Hematopoietic multipotent progenitor cell treated with erythropoietin and hydrocortisone succinate and interleukin-3 and kit ligand, for 15 days (in vitro differentiated cells): ENCODE measurements around the gene PLEKHA4.

ENCODE experiments used
- DNase-seq: peaks from one replicate; pipeline ENCODE4 v3.0.0-alpha.2; 2015; ENCODE audit warnings: low spot score

Gene PLEKHA4

DNA sequence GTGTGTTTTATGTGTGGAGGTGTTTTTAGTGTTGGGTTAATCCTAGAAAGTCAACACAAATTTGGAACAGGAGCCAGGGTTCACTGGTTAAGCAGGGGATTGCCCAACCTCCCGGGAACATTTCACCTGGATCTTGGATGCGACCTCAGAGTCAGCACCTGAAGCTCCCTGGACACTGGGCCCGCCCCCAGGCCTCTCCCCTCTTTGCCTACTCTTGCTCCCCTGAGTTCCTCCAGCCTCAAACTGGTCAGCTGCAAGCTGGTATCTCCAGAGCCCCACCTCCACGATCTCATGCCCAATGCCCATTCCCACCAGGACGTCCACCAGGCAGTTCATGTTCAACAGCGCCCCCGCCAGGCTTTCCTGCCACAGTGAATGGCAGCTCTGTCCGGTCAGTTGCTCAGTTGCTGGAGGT lies 41.8 kb downstream of the PLEKHA4 start:
- no peak for DNase-seq

DNA sequence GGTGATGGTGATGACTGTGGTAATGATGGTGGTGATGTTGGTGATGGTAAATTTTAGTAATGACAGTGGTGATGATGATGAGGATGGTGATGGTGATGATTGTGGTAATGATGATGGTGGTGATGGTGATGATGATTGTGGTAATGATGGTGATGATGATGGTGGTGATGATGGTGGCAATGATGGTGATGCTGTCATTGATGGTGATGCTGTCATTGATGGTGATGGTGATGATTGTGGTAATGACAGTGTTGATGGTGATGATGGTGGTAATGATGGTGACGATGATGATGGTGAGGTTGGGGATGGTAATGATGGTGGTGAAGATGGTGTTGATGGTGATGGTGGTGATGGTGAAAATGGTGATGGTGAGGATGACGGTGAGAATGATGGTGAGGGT lies 45.9 kb downstream of the PLEKHA4 start:
- no peak for DNase-seq

DNA sequence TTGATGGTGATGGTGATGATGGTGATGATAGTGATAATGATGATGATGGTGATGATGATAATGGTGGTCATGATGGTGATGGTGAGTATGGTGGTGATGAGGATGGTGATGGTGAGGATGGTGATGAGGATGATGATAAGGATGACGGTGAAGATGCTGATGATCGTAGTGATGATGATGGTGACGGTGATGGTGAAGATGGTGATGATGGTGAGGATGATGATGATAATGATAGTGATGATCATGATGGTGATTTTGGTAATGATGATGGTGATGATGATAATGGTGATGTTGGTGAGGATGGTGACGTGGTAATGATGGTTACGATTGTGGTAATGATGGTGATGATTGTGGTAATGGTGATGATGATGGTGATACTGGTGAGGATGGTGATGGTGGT lies 46.8 kb downstream of the PLEKHA4 start:
- no peak for DNase-seq

DNA sequence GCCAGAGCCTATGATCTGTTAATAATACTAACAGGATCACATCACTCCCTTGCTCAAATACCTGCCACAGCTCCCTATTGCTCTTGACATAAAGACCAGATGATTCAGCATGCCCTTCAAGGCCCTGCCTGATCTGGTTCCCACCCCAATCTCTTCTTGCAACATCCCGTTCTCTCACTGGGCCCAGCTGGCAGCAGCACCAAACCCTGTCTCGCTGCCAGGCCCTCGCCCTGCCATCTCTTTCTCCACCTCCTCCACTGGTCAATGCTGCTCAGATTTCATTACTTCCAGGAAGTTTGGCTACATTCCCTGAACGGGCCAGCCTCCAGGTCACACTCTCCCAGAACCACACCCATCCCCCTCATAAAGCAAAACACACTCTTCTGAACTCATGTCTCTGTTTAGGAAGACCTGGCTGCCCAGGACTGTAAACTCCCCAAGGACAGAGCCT lies 49.0 kb downstream of the PLEKHA4 start:
- DNase-seq = no peak

DNA sequence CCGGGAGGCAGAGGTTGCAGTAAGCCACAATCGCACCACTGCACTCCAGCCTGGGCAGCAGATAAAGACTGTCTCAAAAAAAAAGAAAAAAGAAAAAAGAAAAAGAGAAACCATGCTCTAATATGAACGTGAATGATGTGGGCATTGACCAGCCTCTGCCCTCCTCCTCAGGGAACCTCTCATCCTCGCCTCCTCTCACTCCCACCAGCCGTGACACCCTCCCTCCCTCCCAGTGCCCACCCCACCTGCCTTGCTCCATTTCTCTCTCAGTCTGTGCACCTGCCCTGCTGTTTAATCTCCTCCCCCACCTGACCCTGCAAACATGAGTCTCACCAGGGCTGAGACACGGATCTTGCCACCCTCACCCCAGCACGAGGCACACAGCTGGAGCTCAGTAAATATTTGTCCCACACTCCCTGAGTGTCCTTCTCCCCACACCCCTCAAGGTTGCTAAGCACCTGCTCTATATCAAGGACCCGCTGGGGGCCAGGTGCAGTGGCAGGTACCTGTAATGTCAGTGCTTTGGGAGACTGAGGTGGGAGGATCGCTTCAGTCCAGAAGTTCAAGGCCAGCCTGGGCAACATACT lies 50.1 kb downstream of the PLEKHA4 start:
- DNase-seq = no peak

DNA sequence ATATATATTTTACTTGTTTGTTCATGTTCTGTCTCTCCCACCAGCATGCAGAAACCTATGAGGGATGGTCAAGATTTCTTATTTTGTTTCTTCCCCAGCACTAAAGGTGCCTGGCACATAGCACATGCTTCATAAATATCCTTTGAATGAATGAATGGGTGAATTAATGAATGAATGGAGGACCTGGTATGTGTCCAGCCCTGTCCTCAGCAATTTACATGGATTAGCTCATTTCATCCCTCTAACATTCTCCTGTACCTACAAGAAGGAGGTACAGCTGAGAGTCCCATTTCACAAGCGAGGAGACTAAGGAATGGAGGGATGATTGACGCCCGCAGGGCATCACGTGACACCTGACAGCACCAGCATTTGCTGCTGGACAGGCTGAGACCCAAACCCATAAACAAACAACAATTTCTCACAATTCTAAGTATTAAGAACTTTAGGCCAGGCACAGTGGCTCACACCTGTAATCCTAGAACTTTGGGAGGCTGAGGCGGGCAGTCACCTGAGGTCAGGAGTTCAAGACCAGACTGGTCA lies 50.8 kb downstream of the PLEKHA4 start:
- DNase-seq = no peak

DNA sequence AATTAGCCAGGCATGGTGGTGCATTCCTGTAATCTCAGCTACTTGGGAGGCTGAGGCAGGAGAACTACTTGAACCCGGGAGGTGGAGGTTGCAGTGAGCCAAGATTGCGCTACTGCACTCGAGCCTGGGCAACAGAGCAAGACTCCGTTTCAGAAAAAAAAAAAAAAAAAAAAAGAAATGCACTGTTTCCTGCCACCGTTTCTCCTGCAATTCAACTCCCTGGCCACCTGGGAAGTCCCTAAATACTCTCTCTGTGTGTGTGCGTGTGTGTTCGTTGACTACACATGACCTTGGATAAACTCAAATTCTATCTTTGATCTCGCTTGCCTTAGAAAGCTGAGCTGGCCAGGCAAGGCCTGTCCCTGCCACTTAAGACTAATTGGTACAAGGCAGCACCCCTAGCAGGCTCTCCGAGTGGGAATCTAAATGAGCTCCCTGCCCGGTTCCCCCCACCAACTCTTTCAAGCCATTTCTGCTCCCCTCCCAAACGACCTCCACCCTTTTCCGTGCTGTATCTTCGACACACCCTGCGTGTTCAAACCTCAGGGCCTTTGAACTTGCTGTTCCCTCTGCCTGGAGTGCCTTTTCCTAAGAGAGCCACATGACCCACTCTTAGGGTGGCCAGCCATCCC lies 52.4 kb downstream of the PLEKHA4 start:
- no peak for DNase-seq

DNA sequence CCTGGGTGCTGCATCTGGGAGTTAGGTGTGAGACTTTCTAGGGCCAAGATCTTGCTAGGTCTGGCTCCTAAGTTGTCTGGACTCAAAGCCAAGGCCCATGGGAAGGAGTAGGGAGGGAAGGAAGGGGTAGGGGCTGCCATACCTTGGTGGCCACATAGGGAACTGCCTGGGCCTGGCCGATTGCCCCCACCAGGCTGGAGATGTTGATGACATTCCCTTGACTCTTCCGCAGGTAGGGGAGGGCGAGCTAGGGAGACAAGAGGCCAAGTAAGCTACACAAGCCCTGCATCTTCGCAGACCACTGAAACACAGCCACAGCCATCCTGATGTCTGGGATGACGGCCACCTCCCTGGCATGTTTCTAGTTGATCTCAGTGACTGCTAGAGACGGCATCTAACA lies 53.5 kb downstream of the PLEKHA4 start:
- no peak for DNase-seq

DNA sequence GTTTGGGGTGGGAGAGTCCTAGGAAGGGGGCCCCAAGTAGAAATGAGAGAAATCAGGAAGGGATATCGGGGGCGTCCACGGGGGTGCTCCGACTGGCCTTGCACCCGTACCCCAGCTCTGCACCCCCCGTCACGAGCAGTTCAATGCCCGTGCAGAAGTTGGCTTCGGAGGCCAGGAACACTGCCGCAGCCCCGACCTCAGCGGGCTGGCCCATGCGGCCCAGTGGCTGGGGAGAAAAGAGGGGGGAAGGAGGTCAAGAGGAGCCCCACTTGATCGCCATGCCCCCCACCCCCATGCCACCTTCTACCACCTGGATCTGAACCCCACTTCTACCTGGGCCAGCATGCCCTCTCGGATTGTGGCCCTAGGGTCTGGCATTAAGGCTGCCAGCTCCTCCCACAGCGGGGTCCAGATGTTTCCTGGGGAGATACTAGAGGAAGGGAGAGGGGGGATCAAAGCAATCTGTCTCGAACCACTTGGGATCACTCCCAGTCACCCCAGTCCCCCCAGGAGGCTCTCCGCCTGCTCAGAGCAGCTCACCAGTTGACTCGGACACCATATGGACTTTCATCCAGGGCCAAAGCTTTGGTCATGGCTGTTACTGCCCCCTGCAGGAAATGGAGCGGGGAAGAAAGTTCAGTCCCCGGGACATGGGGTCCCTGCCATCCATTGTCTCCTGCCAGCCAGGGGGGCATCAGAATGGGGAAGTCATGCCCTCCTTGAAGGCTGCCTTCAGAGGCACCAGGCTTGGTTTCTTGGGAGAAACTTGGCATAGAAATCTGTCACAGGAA lies 55.1 kb downstream of the PLEKHA4 start:
- DNase-seq = no peak

DNA sequence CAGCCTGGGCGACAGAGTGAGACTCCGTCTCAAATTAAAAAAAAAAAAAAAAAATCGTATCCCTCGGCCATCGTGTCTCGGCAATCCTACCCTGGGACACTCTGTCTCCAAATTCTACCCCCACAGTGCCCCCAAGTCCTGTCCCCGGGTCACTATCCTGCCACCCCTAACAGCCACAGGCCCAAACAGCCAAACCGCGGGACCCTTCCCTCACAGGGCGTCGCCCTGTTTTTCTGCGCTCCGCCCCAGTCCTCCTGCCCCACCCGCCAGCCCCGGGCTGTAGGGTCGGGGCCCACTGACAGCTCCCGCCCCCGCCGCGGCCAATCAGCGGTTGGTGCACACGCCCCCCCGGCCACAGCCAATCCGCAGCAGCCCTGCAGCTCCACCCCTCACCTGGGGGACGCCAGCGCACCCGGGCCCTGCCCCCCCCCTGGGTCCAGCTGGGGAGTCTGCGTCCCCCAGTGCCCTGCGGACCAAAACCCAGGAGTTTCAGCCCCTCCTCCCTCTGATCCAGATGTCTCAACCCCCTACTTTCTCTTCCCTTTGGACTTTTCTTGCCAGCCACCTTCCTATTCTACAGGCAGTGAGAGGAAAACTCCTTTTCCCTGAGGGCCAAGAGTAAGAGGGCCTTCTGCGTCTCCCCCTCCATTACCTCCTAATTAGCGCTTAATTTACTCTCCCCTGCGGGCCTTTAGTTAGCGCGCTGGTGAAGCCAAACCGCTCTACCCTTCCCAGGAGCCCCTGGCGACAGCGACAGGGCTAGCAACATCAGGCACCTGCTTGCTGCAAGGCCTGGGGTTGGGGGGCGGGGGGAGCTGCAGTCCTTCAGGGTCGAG lies 56.1 kb downstream of the PLEKHA4 start:
- DNase-seq = peak; percentile 33

DNA sequence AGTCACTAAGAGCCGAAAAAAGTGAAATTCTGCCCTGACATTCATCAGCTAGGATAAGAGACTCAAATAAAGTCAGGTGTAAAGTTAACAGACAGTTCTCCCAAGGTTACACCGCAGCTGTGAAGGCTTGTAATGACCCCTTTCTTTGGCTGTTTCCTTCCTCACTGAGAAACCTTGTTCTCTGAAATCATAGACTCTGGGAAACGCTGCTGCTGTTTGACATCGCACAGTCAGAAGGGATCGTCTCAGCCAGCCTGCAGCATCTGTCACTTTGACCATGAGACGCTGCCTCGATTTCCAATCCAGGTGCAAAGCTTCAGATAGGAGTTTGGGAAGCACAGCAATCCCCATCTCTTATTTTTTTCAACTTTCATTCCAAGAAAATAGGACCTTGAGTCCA lies 58.3 kb downstream of the PLEKHA4 start:
- DNase-seq = no peak

DNA sequence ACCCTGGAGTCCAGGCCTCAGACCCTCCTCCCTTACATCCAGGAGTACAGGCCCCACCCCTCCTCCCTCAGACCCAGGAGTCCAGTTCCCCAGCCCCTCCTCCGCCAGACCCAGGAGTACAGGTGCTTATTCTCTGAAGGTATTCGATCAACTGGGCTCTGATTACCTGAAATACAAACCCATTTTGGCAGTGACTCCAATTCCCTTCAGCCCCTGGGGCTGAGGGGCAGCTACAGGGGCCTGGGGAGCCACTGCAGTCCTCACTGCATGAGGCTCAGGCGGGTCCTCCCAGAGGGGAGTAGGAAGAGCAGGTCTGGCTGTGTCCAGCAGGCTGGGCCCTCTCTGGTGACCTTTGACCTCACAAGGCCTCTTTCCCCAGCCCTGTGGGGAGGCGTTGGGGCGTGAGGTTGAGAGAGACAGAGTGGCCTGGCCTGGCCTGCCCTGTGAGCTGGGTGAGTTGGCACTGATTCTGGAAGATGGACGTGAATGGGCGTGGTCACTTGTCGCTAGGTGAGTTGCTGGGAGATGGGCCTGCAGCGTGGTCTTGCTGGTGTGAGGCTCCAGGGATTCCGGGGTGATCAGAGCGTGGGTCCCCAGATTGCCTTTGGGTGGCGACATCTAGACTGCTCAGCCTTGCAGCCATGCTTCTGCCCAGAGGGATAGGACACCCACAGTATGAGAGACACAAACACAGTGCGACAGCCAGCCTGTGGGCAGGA lies 60.7 kb downstream of the PLEKHA4 start:
- no peak for DNase-seq

DNA sequence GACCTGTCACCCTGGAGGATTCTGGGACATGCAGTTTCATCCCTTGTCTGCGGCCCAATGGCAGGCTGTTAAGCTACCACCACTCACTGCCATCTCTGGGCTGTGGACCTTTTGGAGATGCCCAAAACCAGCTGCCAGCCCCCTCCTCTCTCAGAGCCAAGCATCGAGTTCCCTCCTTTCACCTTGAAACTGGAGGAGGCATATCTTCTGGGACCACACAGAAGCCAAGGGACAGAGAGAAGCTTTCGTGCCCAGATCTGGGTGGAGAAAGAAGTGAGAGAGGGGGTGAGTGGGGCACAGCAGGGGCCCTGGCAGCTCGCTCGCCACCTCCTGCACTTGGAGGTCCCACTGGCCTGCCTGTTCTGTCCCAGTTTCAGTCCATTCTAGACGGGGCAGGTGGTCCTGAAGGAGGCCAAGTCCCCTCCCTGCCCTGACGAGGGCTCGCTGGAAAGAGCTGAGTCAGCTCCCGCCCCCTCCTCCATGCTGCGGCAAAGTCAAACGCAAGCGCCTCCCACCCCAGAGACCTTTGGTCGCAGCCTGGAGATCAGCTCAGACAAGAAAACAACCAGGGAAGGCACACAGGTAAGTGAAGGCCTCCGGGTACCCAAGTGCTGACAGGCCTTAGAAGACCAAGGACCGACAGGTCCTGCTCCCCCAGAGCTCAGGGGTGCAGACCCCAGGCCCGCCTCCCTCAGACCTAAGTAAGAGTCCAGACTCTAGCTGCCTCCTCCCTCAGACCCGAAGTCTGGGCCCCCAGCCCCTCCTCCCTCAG lies 61.4 kb downstream of the PLEKHA4 start:
- DNase-seq = no peak

DNA sequence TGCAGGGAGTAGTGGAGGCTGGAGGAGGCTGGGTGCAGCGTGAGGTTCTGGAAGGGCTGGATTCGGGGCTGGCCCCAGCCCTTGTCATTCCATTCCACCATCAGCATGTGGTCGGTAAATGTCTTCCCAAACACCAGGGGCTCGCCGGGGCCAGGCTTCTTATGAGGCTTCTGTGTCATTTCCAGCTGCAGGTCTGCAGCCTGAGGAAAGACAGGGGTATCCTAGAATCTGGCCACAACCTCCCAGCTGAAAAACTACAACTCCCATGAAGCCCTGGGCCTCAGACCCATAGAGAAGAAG lies 61.9 kb downstream of the PLEKHA4 start:
- peak; percentile 79 for DNase-seq

DNA sequence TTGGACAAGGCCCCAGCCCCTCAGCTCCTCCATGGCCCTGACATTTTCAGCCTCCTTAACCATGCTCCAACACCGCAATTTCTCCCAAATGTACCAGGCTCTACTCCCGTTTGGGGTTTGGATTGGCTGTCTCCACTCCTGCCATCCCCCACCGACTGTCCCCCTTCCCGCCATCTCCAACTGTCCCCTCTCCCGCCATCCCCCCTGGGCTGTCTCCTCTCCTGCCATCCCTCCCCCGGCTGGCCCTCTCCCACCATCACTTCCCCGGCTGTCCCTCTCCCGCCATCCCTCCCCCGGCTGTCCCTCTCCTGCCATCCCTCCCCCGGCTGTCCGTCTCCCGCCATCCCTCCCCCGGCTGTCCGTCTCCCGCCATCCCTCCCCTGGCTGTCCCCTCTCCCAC lies 63.0 kb downstream of the PLEKHA4 start:
- no peak for DNase-seq

DNA sequence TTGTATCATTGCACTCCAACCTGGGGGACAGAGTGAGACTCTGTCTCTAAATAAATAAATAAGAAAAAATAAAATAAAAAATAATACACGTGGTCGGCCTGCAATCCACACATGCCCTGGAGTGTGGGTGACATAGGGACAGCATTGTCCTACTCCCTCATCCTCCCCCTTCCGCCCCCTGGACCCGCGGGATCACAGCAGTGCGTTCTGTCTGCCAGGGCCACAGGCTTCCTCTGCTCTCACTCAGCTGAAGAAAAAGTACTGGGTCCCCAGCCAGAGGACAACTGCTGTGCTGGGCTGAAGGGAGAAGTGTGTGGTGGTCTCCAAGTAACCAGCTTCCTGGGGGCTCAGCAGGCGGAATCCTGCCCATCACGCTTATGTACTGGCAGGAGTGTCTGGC lies 63.9 kb downstream of the PLEKHA4 start:
- DNase-seq = no peak

DNA sequence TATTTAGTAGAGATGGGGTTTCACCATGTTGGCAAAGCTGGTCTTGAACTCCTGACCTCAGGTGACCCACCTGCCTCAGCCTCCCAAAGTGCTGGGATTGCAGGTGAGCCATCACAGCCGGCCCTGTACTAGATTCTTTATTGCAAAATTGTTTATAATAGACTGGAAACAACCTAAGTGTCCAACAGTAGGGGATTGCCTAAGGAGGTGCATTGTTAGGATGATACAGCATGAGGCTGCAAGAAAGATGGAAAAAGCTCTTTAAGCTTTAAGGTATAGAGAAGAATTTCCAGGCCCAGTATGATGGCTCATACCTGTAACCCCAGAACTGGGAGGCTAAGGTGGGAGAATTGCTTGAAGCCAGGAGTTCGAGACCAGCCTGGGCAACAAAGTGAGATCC lies 65.8 kb downstream of the PLEKHA4 start:
- no peak for DNase-seq

DNA sequence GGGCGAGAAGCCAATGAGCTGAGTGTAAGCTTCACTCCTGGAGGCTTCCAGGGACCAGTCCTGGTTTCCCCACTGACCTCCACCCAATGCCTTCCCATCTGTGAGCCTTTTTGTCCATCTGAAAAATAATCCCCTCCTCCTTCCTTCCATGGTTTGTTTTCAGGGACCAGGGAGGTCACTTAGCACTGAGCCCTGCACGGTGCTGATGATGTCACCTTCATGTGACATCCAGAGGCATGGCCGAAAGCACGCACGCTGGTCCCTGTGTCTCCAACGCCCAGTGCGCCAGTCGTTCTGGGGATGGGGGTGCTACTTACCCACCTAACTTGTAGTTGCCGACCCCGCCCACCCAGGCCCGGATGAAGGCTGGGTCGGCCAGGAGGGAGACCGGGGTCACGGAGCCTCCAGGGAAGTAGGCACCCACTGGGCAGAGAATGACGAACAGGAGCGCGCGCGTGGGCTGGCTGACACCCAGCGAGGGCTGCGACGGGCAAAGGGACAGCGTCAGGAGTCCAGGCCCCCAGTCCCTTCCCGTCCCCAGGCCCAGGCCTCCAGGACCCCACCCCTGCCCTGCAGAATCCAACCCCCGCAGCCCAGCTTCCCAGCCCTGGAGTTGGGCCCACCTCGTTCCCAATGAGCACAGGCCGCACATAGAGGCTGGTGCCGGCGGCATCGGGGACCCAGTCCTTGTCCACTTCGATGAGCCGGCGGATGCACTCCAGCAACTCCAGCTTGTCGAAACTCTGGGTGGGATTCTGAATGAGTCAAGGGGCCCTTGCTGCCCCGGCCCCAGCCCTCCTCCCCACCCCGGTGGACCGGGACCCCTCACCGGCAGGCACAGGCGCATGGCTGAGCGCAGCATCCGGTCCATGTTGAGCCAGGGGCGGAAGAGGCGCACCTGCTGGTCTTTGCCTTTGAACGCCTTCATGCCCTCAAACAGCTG lies 68.8 kb downstream of the PLEKHA4 start:
- no peak for DNase-seq

DNA sequence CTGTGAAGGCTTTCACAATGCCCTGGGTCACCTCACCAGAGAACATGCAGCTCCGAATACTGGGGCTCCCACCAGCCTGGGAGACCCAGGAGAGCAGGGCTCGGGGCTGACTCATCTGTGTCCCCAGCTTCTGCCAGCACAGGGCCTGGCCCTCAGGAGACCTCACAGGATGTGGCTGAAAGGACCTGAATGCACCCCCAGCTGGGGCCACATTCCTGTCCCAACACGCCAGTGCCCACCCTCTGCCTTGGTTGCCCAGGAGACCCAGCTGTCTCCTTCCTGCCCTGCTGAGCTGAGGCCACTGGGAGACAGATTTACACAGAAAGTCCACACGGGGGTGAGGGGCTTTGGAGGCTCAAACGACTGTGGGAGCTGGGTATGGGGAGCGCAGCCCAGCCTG lies 69.5 kb downstream of the PLEKHA4 start:
- no peak for DNase-seq

DNA sequence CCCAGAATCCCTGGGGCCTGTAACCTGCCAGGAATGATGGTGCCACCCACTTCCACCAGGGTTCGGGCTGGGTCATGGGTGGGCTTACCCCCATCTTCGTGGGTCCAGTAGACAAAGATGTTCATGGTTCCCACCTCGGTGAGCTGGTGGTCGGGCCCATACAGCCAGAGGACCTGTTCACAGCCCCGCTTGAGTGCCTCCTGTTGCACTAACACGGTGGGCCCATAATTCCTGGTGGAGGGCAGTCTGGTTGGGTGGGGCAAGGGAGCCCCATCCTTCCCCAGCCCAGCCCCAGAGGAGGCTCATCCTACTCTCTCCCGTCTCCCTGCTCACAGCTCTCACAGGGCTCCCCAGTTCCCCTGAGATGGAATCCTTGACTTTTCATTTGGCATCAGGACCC lies 71.3 kb downstream of the PLEKHA4 start:
- no peak for DNase-seq
